Esophagus squamous epithelium (tissue), 5 donors: ENCODE data around the gene TBC1D1. TPM values are rescaled to one million over a fixed set of nuclear protein-coding genes. Genes with fewer than 3 reads are reported as not detected.
A peak's percentile ranks its signal among the peaks of the same experiment; 100 is the strongest.
"Not testable (repeated sequence)": the region's sequence is repeated elsewhere in the genome, so short reads cannot be mapped to it uniquely, and the experiment has no call there.

ENCODE experiments used
- DNase-seq: peaks from one replicate; lab custom pipeline; 2025; lab: John Stamatoyannopoulos, UW
- H3K27ac ChIP-seq, 4 donors: fragments of 200-600 bp; sonication (generic); one replicate each; pipeline ENCODE4 v1.5.1; 2016 to 2019; ENCODE audit warnings: mild to moderate bottlenecking in 1 of 4
- H3K27me3 ChIP-seq, 4 donors: fragments of 200-600 bp; sonication (generic); 1 replicate in 3 of 4; 2 replicates in 1 of 4; pipeline versions ENCODE4 v1.5.1 to v1.6.0; 2017 to 2021; ENCODE audit warnings: antibody characterized with exemption in 1 of 4
- H3K36me3 ChIP-seq, 3 donors: fragments of 200-600 bp; sonication (generic); one replicate each; pipeline ENCODE4 v1.5.1; 2016 to 2019
- H3K4me1 ChIP-seq, 3 donors: fragments of 200-600 bp; sonication (generic); one replicate each; pipeline ENCODE4 v1.5.1; 2017 to 2019
- H3K4me3 ChIP-seq, 4 donors: fragments of 200-600 bp; sonication (generic); 1 replicate in 3 of 4; 2 replicates in 1 of 4; pipeline ENCODE4 v1.5.1; 2016 to 2019; ENCODE audit warnings: mild to moderate bottlenecking in 2 of 4, moderate library complexity in 1 of 4
- H3K9me3 ChIP-seq, 3 donors: fragments of 200-600 bp; sonication (generic); one replicate each; pipeline ENCODE4 v1.5.1; 2016 to 2019
- CTCF ChIP-seq, 6 experiments: fragments of 450-650 bp in 4 of 6; fragments of 200-600 bp in 2 of 6; sonication (generic) in 2 of 6; IDR thresholded peaks; one replicate each; pipeline ENCODE4 v1.5.1; 2016 to 2019; ENCODE audit warnings: antibody characterized with exemption in 6 of 6, mild to moderate bottlenecking in 4 of 6, moderate library complexity in 4 of 6
- POLR2A ChIP-seq, 4 donors: fragments of 450-650 bp; IDR thresholded peaks; one replicate each; pipeline ENCODE4 v1.6.1; 2017; ENCODE audit warnings: antibody characterized with exemption in 4 of 4, mild to moderate bottlenecking in 4 of 4, moderate library complexity in 3 of 4
- WGBS, 2 donors: methylation state at CpG; one replicate each; pipeline ENCODE4 v1.1.5; 2018; 5-methylcytosine and 5-hydroxymethylcytosine counted together
- intact Hi-C: fragments of 100-400 bp; cut with DNase I; formaldehyde crosslinking; loops from one replicate; pipeline ENCODE4 v1.15.0; 2022
- total RNA-seq, 4 donors: library from RNA; depleted of rRNA; stranded (reverse); fragments of >200 nt; gene quantifications; one replicate each; pipeline ENCODE4 v1.1.0, GENCODE V29; 2016
- donor health status: DM: yes; HTN: yes; CAD: no.

TBC1D1 gene
- total RNA-seq, 4 donors from 2014 or later: 6.9 to 44.6 (median 25.6) TPM

GRCh38 chr4:37967736-37968135 is 76.9 kb downstream of the TBC1D1 start:
- intact Hi-C loops: no loop called here
- Histone ChIP-seq H3K4me3 (no peak overlapping the region), H3K27me3 (no peaks in the 10 kb centered on the region), H3K9me3 (no peaks in the 10 kb centered on the region), H3K36me3 (no peaks in the 10 kb centered on the region), H3K4me1 (peaks cover 0 to 10% (median 9%) of the 10 kb centered on the region in 3 donors), H3K27ac (no peak overlapping the region)
- DNase-seq: no peak
- 51 to 52% methylated on average over 5 of the region's 5 CpGs for WGBS, 2 donors
- TF ChIP-seq CTCF (IDR thresholded peaks at IDR 0.05): no peak
- no peak for TF ChIP-seq POLR2A (IDR thresholded peaks at IDR 0.05)

GRCh38 chr4:37968747-37969146 is 77.9 kb downstream of the TBC1D1 start:
- WGBS, 2 donors: 64 to 81% methylated on average over 3 of the region's 3 CpGs
- intact Hi-C loops: no loop called here
- TF ChIP-seq POLR2A (IDR thresholded peaks at IDR 0.05) (no peak), CTCF (IDR thresholded peaks at IDR 0.05) (no peak)
- H3K27me3 ChIP-seq: no peaks in the 10 kb centered on the region
- H3K9me3 ChIP-seq: no peaks in the 10 kb centered on the region
- no peak overlapping the region for H3K4me3 ChIP-seq
- H3K27ac ChIP-seq: no peak overlapping the region
- H3K4me1 ChIP-seq: peaks cover 0 to 10% (median 9%) of the 10 kb centered on the region in 3 donors
- H3K36me3 ChIP-seq: no peaks in the 10 kb centered on the region
- no peak for DNase-seq

- TF ChIP-seq CTCF (IDR thresholded peaks at IDR 0.05) (peak in 5 of 6 experiments; percentile 46 to 72 (median 62)), POLR2A (IDR thresholded peaks at IDR 0.05) (no peak)
- Histone ChIP-seq H3K9me3 (no peaks in the 10 kb centered on the region), H3K4me1 (peaks cover 0 to 10% (median 9%) of the 10 kb centered on the region in 3 donors), H3K27ac (peak overlapping the region in 3 of 4 donors; percentile 12 to 60 (median 42)), H3K4me3 (no peak overlapping the region), H3K36me3 (no peaks in the 10 kb centered on the region), H3K27me3 (no peaks in the 10 kb centered on the region)
- 0% methylated on average over 1 of the region's 1 CpG; no CpG with 5 or more reads in 1 of the 2 donors for WGBS, 2 donors
- intact Hi-C loops: loop anchor here (10.0 kb wide), 1 partner anchor 136 kb away; no protein-coding TSS in a partner anchor
- peak; percentile 5 for DNase-seq
These were observed 79.8 kb downstream of the TBC1D1 start for GRCh38 chr4:37970702-37971101.

- Histone ChIP-seq H3K4me1 (peaks cover 0 to 10% (median 9%) of the 10 kb centered on the region in 3 donors), H3K27me3 (no peaks in the 10 kb centered on the region), H3K36me3 (no peaks in the 10 kb centered on the region), H3K9me3 (no peaks in the 10 kb centered on the region), H3K4me3 (no peak overlapping the region), H3K27ac (peak overlapping the region in 2 of 4 donors; percentile 2 to 60)
- no peak for DNase-seq
- WGBS, 2 donors: 71 to 78% methylated on average over 4 of the region's 4 CpGs
- intact Hi-C loops: loop anchor here (10.0 kb wide), 1 partner anchor 136 kb away; no protein-coding TSS in a partner anchor
- no peak for TF ChIP-seq CTCF (IDR thresholded peaks at IDR 0.05)
- TF ChIP-seq POLR2A (IDR thresholded peaks at IDR 0.05): no peak
These were observed 80.3 kb downstream of the TBC1D1 start for GRCh38 chr4:37971202-37971601.

GRCh38 chr4:37973441-37973840 is 82.6 kb downstream of the TBC1D1 start:
- WGBS, 2 donors: 71 to 91% methylated on average over 3 of the region's 3 CpGs
- intact Hi-C loops: loop anchor here (10.0 kb wide), 1 partner anchor 139 kb away; no protein-coding TSS in a partner anchor
- H3K27me3 ChIP-seq: no peaks in the 10 kb centered on the region
- no peaks in the 10 kb centered on the region for H3K36me3 ChIP-seq
- H3K4me3 ChIP-seq: no peak overlapping the region
- no peaks in the 10 kb centered on the region for H3K9me3 ChIP-seq
- no peak overlapping the region for H3K27ac ChIP-seq
- no peak for DNase-seq
- TF ChIP-seq CTCF (IDR thresholded peaks at IDR 0.05): no peak
- no peak for TF ChIP-seq POLR2A (IDR thresholded peaks at IDR 0.05)
- peaks cover 0 to 26% (median 14%) of the 10 kb centered on the region in 3 donors for H3K4me1 ChIP-seq

- not testable (repeated sequence) for H3K27ac ChIP-seq
- intact Hi-C loops: loop anchor here (10.0 kb wide), 1 partner anchor 141 kb away; no protein-coding TSS in a partner anchor
These were observed 84.5 kb downstream of the TBC1D1 start for GRCh38 chr4:37975321-37975822.

More at GRCh38 chr4:37975321-37975822, 84.5 kb downstream of the TBC1D1 start:
- not testable (repeated sequence) for H3K9me3 ChIP-seq, H3K36me3 ChIP-seq, H3K27me3 ChIP-seq, DNase-seq, H3K4me3 ChIP-seq
- peaks cover 0 to 30% (median 12%) of the 10 kb centered on the region in 3 donors for H3K4me1 ChIP-seq
- 83 to 91% methylated on average over 12 of the region's 13 CpGs for WGBS, 2 donors
